SK-N-SH (cell line): ENCODE data around the gene PRKG1. TPM values are rescaled to one million over a fixed set of nuclear protein-coding genes. Genes with fewer than 3 reads are reported as not detected.

ENCODE experiments used
- CTCF ChIA-PET: fragments of 300-600, 350-600 bp; formaldehyde crosslinking; extraction: SDS; loops from one replicate; lab custom pipeline; 2021; lab: Yijun Ruan, JAX
- POLR2A ChIA-PET: fragments of 350-600 bp; sonication (Branson Sonifier 250); formaldehyde crosslinking; extraction: SDS; loops from one replicate; lab custom pipeline; 2020; ENCODE audit warnings: antibody characterized with exemption, inconsistent platforms; lab: Yijun Ruan, JAX
- DNase-seq: peaks from one replicate; pipeline ENCODE4 v3.0.0; 2012
- H2AFZ ChIP-seq: fragments of 200-600 bp; sonication (generic); 2 replicates; pipeline ENCODE4 v1.8.1; 2016; ENCODE audit warnings: antibody characterized with exemption, mild to moderate bottlenecking, low read depth
- H3F3A ChIP-seq: fragments of 200-600 bp; sonication (generic); replicated peaks from 2 replicates; pipeline ENCODE3; 2016; ENCODE audit warnings: antibody characterized with exemption, mild to moderate bottlenecking; ENCODE audit not compliant: insufficient read depth
- H3K27ac ChIP-seq, 2 experiments: fragments of 200-500 bp in 1 of 2; fragments of 200-600 bp in 1 of 2; sonication (Bioruptor generic) in 1 of 2; sonication (generic), shearing (Covaris generic) in 1 of 2; 2 replicates each; pipeline versions ENCODE4 v1.5.1 to v1.6.1; 2014 to 2016; ENCODE audit warnings: low read depth in 2 of 2, inconsistent platforms in 1 of 2, low read length in 1 of 2, mild to moderate bottlenecking in 1 of 2, mixed read lengths in 1 of 2
- H3K27me3 ChIP-seq: fragments of 200-600 bp; sonication (generic), shearing (Covaris generic); 2 replicates; pipeline ENCODE4 v1.6.1; 2016; ENCODE audit warnings: mixed run types; ENCODE audit not compliant: insufficient read depth
- H3K36me3 ChIP-seq, 2 experiments: fragments of 200-500 bp in 1 of 2; fragments of 200-600 bp in 1 of 2; sonication (Bioruptor generic) in 1 of 2; sonication (generic) in 1 of 2; replicated peaks in 1 of 2; 2 replicates each; pipeline versions ENCODE3 to v1.5.1; 2014 to 2016; ENCODE audit warnings: low read length in 1 of 2, mild to moderate bottlenecking in 1 of 2; ENCODE audit not compliant: insufficient read depth in 2 of 2, control insufficient read depth in 1 of 2
- H3K4me1 ChIP-seq, 2 experiments: fragments of 200-500 bp in 1 of 2; fragments of 200-600 bp in 1 of 2; sonication (Bioruptor generic) in 1 of 2; sonication (generic), shearing (Covaris generic) in 1 of 2; 2 replicates each; pipeline versions ENCODE4 v1.5.1 to v1.6.1; 2014 to 2016; ENCODE audit warnings: low read depth in 1 of 2, low read length in 1 of 2, mixed run types in 1 of 2; ENCODE audit not compliant: insufficient read depth in 2 of 2, control insufficient read depth in 1 of 2
- H3K4me2 ChIP-seq: fragments of 200-600 bp; sonication (generic), shearing (Covaris generic); 2 replicates; pipeline ENCODE4 v1.6.1; 2017; ENCODE audit warnings: mixed run types
- H3K4me3 ChIP-seq, 2 experiments: fragments of 200-500 bp in 1 of 2; fragments of 200-600 bp in 1 of 2; sonication (Bioruptor generic) in 1 of 2; sonication (generic), shearing (Covaris generic) in 1 of 2; 2 replicates each; pipeline versions ENCODE4 v1.5.1 to v1.8.1; 2014 to 2016; ENCODE audit warnings: low read depth in 2 of 2, inconsistent platforms in 1 of 2, low read length in 1 of 2, mild to moderate bottlenecking in 1 of 2, mixed read lengths in 1 of 2, moderate library complexity in 1 of 2
- H3K79me2 ChIP-seq: fragments of 200-600 bp; sonication (generic); 2 replicates; pipeline ENCODE4 v1.8.1; 2017; ENCODE audit warnings: mild to moderate bottlenecking; ENCODE audit not compliant: insufficient read depth
- H3K9ac ChIP-seq: fragments of 200-600 bp; sonication (generic); 2 replicates; pipeline ENCODE4 v1.6.1; 2017; ENCODE audit warnings: mixed run types
- H3K9me2 ChIP-seq: fragments of 200-600 bp; sonication (generic); 2 replicates; pipeline ENCODE4 v1.6.1; 2017; ENCODE audit warnings: mixed run types
- H3K9me3 ChIP-seq: fragments of 200-600 bp; sonication (generic); 2 replicates; pipeline ENCODE4 v1.6.1; 2017; ENCODE audit warnings: mixed run types, mild to moderate bottlenecking, moderate library complexity
- H4K20me1 ChIP-seq: fragments of 200-600 bp; sonication (generic); 2 replicates; pipeline ENCODE4 v1.6.1; 2017; ENCODE audit warnings: mild to moderate bottlenecking, mixed run types; ENCODE audit not compliant: insufficient read depth
- ELF1 ChIP-seq: IDR thresholded peaks from 2 replicates; pipeline ENCODE4 v1.4.0; 2012
- FOXM1 ChIP-seq: IDR thresholded peaks from 2 replicates; pipeline ENCODE4 v1.4.0; 2012; ENCODE audit warnings: low read depth, mild to moderate bottlenecking
- GABPA ChIP-seq: IDR thresholded peaks from 2 replicates; pipeline ENCODE4 v1.4.0; 2012; ENCODE audit warnings: low read depth, mild to moderate bottlenecking
- GATA2 ChIP-seq: sonication (generic); formaldehyde crosslinking; IDR thresholded peaks from 2 replicates; pipeline ENCODE4 v1.5.0; 2020; ENCODE audit warnings: mild to moderate bottlenecking, missing genetic modification reagents
- MEF2A ChIP-seq: IDR thresholded peaks from 2 replicates; pipeline ENCODE4 v1.4.0; 2012; ENCODE audit warnings: low read depth, borderline replicate concordance
- NRF1 ChIP-seq: IDR thresholded peaks from 2 replicates; pipeline ENCODE4 v1.6.1; 2012; ENCODE audit warnings: low read depth, mild to moderate bottlenecking, low read length
- RAD21 ChIP-seq: IDR thresholded peaks from 2 replicates; pipeline ENCODE4 v1.6.1; 2012; ENCODE audit warnings: mild to moderate bottlenecking, low read length
- RCOR1 ChIP-seq: fragments of 150-350 bp; IDR thresholded peaks from 2 replicates; pipeline ENCODE4 v1.6.1; 2017; ENCODE audit warnings: antibody characterized with exemption, low read length
- RFX5 ChIP-seq: IDR thresholded peaks from 2 replicates; pipeline ENCODE4 v1.6.1; 2012; ENCODE audit warnings: mild to moderate bottlenecking, improper control_type of control experiment, low read length
- RXRA ChIP-seq: IDR thresholded peaks from 2 replicates; pipeline ENCODE4 v1.4.0; 2012; ENCODE audit warnings: low read depth, mild to moderate bottlenecking, borderline replicate concordance
- SIN3A ChIP-seq: IDR thresholded peaks from 2 replicates; pipeline ENCODE4 v1.6.1; 2012; ENCODE audit warnings: low read depth, mild to moderate bottlenecking, low read length, moderate library complexity, borderline replicate concordance
- SMC3 ChIP-seq: IDR thresholded peaks from 2 replicates; pipeline ENCODE4 v1.6.1; 2012; ENCODE audit warnings: low read depth, low read length, improper control_type of control experiment
- TAF1 ChIP-seq: IDR thresholded peaks from 2 replicates; pipeline ENCODE4 v1.6.1; 2012; ENCODE audit warnings: low read depth, mild to moderate bottlenecking, low read length, moderate library complexity, borderline replicate concordance
- YY1 ChIP-seq: IDR thresholded peaks from 2 replicates; pipeline ENCODE4 v1.4.0; 2012; ENCODE audit warnings: low read depth, mild to moderate bottlenecking
- WGBS: methylation state at CpG from one replicate; pipeline ENCODE4 v1.1.6; 2017; ENCODE audit warnings: low lambda C conversion rate; 5-methylcytosine and 5-hydroxymethylcytosine counted together
- polyA plus RNA-seq, 3 experiments: library from polyadenylated mRNA; depleted of rRNA; stranded (reverse); fragments of >200 nt; gene quantifications; 2 replicates each; pipeline ENCODE4 v1.2.3, GENCODE V29; 2012
- TF ChIP-seq, protein P1 (sequence below): fragments of 150-350 bp; IDR thresholded peaks from 2 replicates; pipeline ENCODE4 v1.6.1; 2016; ENCODE audit warnings: mild to moderate bottlenecking, low read depth, low read length
- TF ChIP-seq, protein P2 (sequence below): IDR thresholded peaks from 2 replicates; pipeline ENCODE4 v1.4.0; 2012; ENCODE audit warnings: low read depth, borderline replicate concordance
- TF ChIP-seq, protein P3 (sequence below): IDR thresholded peaks from 2 replicates; pipeline ENCODE4 v1.6.1; 2012; ENCODE audit warnings: mild to moderate bottlenecking, low read depth, low read length, moderate library complexity
- TF ChIP-seq, protein P4 (sequence below): fragments of 150-350 bp; IDR thresholded peaks from 2 replicates; pipeline ENCODE4 v1.6.1; 2017; ENCODE audit warnings: antibody characterized with exemption, low read length, low read depth, borderline replicate concordance
- TF ChIP-seq, protein P5 (sequence below): IDR thresholded peaks from 2 replicates; pipeline ENCODE4; 2012

PRKG1 gene
- polyA plus RNA-seq, 1 of the 3 experiments (the other 2 are of a cell fraction) = 4.1 TPM

DNA sequence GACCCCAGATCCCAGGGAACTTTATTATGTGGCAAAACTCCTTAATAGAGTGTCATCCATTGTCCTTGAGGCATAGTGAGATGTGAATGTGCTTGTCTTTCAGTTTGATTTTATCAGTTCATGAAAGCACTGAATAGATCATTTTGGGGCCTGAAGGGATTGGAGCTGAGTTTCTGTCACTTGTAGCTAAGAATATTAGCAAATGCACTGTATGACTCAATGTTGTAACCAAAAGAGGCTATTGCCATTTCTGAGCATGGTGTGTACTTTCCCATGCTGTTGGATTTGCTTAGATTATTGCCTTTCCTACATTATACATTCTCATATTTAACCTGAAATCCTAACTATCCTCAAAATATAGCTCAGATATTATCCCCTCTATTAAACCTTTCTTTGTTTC is 130.4 kb downstream of the PRKG1 start:
- ChIA-PET POLR2A (no interaction called here), CTCF (interaction anchor here (0.6 kb wide), 1 partner anchor 20 kb away, joined by 3 read pairs; no protein-coding TSS in a partner anchor)
- H3F3A ChIP-seq = no peaks in the 10 kb centered on the region
- no peak overlapping the region for H3K9ac ChIP-seq
- H3K9me3 ChIP-seq = no peaks in the 10 kb centered on the region
- no peaks in the 10 kb centered on the region for H3K79me2 ChIP-seq
- no peak overlapping the region for H3K27ac ChIP-seq
- H3K36me3 ChIP-seq = no peaks in the 10 kb centered on the region
- H3K4me2 ChIP-seq = no peak overlapping the region
- no peak for TF ChIP-seq RCOR1
- TF ChIP-seq RAD21 = no peak
- no peak for DNase-seq
- H3K4me1 ChIP-seq = no peaks in the 10 kb centered on the region; a peak in 1 of 4 replicates
- H3K4me3 ChIP-seq = no peak overlapping the region
- no peak overlapping the region for H2AFZ ChIP-seq
- no peaks in the 10 kb centered on the region for H4K20me1 ChIP-seq
- no peaks in the 10 kb centered on the region for H3K9me2 ChIP-seq
- no peaks in the 10 kb centered on the region for H3K27me3 ChIP-seq

DNA sequence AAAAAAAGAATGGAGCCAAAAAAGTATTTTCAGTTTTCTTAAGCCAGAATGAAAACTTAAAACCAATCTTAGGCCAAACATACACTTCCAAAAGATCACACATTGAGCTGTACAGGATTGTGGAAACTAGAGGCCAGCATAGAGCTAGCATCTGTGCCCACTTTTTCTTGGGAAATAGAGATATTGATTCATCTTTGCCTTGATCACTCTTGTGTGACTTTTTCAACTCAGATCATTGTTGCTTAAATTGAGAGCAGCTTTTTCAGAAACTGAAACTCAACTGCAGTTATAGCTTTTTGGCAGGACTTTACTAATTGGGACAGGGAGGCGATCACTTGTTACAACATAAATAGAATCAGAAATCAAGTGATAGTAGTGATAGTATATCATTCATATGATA is 132.2 kb downstream of the PRKG1 start:
- ChIA-PET CTCF (interaction anchor here (0.5 to 1.1 kb wide), 3 partner anchors 9 to 568 kb away, joined by 3 to 6 read pairs (median 3); no protein-coding TSS in a partner anchor), POLR2A (no interaction called here)
- Histone ChIP-seq H3K9ac (no peak overlapping the region), H3K9me2 (no peaks in the 10 kb centered on the region), H3K4me2 (no peak overlapping the region), H3K4me3 (no peak overlapping the region), H3K79me2 (no peaks in the 10 kb centered on the region), H3K36me3 (no peaks in the 10 kb centered on the region), H3K9me3 (no peaks in the 10 kb centered on the region), H3F3A (no peaks in the 10 kb centered on the region), H3K4me1 (no peaks in the 10 kb centered on the region; a peak in 1 of 4 replicates), H2AFZ (no peak overlapping the region), H3K27ac (no peak overlapping the region), H4K20me1 (no peaks in the 10 kb centered on the region), H3K27me3 (no peaks in the 10 kb centered on the region)
- DNase-seq = no peak
- WGBS = 88% methylated on average over 1 of the region's 1 CpG
- TF ChIP-seq NRF1 = no peak
- no peak for TF ChIP-seq TAF1
- TF ChIP-seq, protein P1, sequence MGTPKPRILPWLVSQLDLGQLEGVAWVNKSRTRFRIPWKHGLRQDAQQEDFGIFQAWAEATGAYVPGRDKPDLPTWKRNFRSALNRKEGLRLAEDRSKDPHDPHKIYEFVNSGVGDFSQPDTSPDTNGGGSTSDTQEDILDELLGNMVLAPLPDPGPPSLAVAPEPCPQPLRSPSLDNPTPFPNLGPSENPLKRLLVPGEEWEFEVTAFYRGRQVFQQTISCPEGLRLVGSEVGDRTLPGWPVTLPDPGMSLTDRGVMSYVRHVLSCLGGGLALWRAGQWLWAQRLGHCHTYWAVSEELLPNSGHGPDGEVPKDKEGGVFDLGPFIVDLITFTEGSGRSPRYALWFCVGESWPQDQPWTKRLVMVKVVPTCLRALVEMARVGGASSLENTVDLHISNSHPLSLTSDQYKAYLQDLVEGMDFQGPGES = no peak
- TF ChIP-seq, protein P2, sequence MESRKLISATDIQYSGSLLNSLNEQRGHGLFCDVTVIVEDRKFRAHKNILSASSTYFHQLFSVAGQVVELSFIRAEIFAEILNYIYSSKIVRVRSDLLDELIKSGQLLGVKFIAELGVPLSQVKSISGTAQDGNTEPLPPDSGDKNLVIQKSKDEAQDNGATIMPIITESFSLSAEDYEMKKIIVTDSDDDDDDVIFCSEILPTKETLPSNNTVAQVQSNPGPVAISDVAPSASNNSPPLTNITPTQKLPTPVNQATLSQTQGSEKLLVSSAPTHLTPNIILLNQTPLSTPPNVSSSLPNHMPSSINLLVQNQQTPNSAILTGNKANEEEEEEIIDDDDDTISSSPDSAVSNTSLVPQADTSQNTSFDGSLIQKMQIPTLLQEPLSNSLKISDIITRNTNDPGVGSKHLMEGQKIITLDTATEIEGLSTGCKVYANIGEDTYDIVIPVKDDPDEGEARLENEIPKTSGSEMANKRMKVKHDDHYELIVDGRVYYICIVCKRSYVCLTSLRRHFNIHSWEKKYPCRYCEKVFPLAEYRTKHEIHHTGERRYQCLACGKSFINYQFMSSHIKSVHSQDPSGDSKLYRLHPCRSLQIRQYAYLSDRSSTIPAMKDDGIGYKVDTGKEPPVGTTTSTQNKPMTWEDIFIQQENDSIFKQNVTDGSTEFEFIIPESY = no peak
- TF ChIP-seq RCOR1 = no peak
- no peak for TF ChIP-seq MEF2A
- TF ChIP-seq GATA2 = no peak
- TF ChIP-seq, protein P3, sequence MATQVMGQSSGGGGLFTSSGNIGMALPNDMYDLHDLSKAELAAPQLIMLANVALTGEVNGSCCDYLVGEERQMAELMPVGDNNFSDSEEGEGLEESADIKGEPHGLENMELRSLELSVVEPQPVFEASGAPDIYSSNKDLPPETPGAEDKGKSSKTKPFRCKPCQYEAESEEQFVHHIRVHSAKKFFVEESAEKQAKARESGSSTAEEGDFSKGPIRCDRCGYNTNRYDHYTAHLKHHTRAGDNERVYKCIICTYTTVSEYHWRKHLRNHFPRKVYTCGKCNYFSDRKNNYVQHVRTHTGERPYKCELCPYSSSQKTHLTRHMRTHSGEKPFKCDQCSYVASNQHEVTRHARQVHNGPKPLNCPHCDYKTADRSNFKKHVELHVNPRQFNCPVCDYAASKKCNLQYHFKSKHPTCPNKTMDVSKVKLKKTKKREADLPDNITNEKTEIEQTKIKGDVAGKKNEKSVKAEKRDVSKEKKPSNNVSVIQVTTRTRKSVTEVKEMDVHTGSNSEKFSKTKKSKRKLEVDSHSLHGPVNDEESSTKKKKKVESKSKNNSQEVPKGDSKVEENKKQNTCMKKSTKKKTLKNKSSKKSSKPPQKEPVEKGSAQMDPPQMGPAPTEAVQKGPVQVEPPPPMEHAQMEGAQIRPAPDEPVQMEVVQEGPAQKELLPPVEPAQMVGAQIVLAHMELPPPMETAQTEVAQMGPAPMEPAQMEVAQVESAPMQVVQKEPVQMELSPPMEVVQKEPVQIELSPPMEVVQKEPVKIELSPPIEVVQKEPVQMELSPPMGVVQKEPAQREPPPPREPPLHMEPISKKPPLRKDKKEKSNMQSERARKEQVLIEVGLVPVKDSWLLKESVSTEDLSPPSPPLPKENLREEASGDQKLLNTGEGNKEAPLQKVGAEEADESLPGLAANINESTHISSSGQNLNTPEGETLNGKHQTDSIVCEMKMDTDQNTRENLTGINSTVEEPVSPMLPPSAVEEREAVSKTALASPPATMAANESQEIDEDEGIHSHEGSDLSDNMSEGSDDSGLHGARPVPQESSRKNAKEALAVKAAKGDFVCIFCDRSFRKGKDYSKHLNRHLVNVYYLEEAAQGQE = no peak
- TF ChIP-seq RXRA = no peak
- no peak for TF ChIP-seq RAD21
- TF ChIP-seq, protein P4, sequence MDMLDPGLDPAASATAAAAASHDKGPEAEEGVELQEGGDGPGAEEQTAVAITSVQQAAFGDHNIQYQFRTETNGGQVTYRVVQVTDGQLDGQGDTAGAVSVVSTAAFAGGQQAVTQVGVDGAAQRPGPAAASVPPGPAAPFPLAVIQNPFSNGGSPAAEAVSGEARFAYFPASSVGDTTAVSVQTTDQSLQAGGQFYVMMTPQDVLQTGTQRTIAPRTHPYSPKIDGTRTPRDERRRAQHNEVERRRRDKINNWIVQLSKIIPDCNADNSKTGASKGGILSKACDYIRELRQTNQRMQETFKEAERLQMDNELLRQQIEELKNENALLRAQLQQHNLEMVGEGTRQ = no peak
- TF ChIP-seq FOXM1 = no peak
- no peak for TF ChIP-seq RFX5
- no peak for TF ChIP-seq SMC3
- no peak for TF ChIP-seq GABPA
- no peak for TF ChIP-seq ELF1
- TF ChIP-seq, protein P5, sequence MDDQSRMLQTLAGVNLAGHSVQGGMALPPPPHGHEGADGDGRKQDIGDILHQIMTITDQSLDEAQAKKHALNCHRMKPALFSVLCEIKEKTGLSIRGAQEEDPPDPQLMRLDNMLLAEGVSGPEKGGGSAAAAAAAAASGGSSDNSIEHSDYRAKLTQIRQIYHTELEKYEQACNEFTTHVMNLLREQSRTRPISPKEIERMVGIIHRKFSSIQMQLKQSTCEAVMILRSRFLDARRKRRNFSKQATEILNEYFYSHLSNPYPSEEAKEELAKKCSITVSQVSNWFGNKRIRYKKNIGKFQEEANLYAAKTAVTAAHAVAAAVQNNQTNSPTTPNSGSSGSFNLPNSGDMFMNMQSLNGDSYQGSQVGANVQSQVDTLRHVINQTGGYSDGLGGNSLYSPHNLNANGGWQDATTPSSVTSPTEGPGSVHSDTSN = no peak
- no peak for TF ChIP-seq SIN3A
- TF ChIP-seq YY1 = no peak
